GM12878 (cell line): ENCODE data around the gene PTPRD. TPM values are rescaled to one million over a fixed set of nuclear protein-coding genes. Genes with fewer than 3 reads are reported as not detected.

Experiments
- CBX3 ChIP-seq: fragments of 200-600 bp; sonication (generic); IDR thresholded peaks from 2 replicates; pipeline ENCODE4 v1.6.1; 2016; ENCODE audit warnings: low read depth, borderline replicate concordance
- ESRRA ChIP-seq: IDR thresholded peaks from 2 replicates; pipeline ENCODE4 v1.6.1; 2012; ENCODE audit warnings: mild to moderate bottlenecking, low read length, improper control_type of control experiment
- EZH2 ChIP-seq: IDR thresholded peaks from 2 replicates; pipeline ENCODE4 v1.6.1; 2012; ENCODE audit warnings: low read depth, mild to moderate bottlenecking, control low read depth, inconsistent platforms, low read length, borderline replicate concordance; ENCODE audit not compliant: control insufficient read depth
- KLF5 ChIP-seq: fragments of 450-650 bp; IDR thresholded peaks from 2 replicates; pipeline ENCODE4 v1.6.1; 2014; ENCODE audit warnings: mild to moderate bottlenecking; ENCODE audit not compliant: partially characterized antibody
- MYB ChIP-seq: fragments of 150-350 bp; IDR thresholded peaks from 2 replicates; pipeline ENCODE4 v1.6.1; 2014; ENCODE audit warnings: mild to moderate bottlenecking, low read depth, low read length, borderline replicate concordance
- PAX8 ChIP-seq: fragments of 450-650 bp; IDR thresholded peaks from 2 replicates; pipeline ENCODE4 v1.6.1; 2017; ENCODE audit warnings: mild to moderate bottlenecking, moderate library complexity
- POLR2A ChIP-seq: IDR thresholded peaks from 2 replicates; pipeline ENCODE4 v1.6.1; 2011; ENCODE audit warnings: low read depth, mild to moderate bottlenecking, low read length
- POU2F2 ChIP-seq: IDR thresholded peaks from 3 replicates; pipeline ENCODE4 v1.6.1; 2011; ENCODE audit warnings: low read depth, mild to moderate bottlenecking, low read length, borderline replicate concordance
- SP1 ChIP-seq: IDR thresholded peaks from one replicate; pipeline ENCODE4 v1.6.1; 2011; ENCODE audit warnings: low read depth, low read length
- TBL1XR1 ChIP-seq: IDR thresholded peaks from 2 replicates; pipeline ENCODE4 v1.6.1; 2012; ENCODE audit warnings: low read depth, low read length, improper control_type of control experiment
- YY1 ChIP-seq: IDR thresholded peaks from 2 replicates; pipeline ENCODE4 v1.6.1; 2011; ENCODE audit warnings: low read depth, mild to moderate bottlenecking, low read length
- polyA plus RNA-seq, 11 experiments: library from polyadenylated mRNA; depleted of rRNA in 4 of 11; unstranded in 6 of 11; stranded (reverse) in 5 of 11; fragments of >200 nt; fragmentation: Nextera tagmentation in 4 of 11; fragmentation: Illumina TruSeq in 1 of 11; extraction: Ambion mirVana in 4 of 11; extraction: Trizol in 1 of 11; gene quantifications; 1 replicate in 1 of 11; 2 replicates in 10 of 11; pipeline versions ENCODE4 v1.2.1 to v1.2.3, GENCODE V29; 2011 to 2016; ENCODE audit warnings: inconsistent platforms in 2 of 11, missing spikeins in 2 of 11, low read depth in 1 of 11
- total RNA-seq, 4 experiments: library from RNA; depleted of rRNA in 3 of 4; stranded (reverse); fragments of >200 nt in 3 of 4; fragmentation: Illumina TruSeq in 1 of 4; extraction: Trizol in 1 of 4; gene quantifications; 2 replicates each; pipeline versions ENCODE4 v1.2.1 to v1.2.3, GENCODE V29; 2013 to 2021
- TF ChIP-seq, protein P1 (sequence below): fragments of 450-650 bp; conservative IDR thresholded peaks from 2 replicates; pipeline ENCODE4 v1.6.1; 2017; ENCODE audit warnings: mild to moderate bottlenecking, moderate library complexity
- TF ChIP-seq, protein P2 (sequence below): IDR thresholded peaks from 2 replicates; pipeline ENCODE4 v1.6.1; 2011; ENCODE audit warnings: borderline replicate concordance, low read depth, mild to moderate bottlenecking, moderate library complexity, mixed read lengths, low read length; ENCODE audit not compliant: insufficient read depth; ENCODE audit errors: extremely low read length
- TF ChIP-seq, protein P3 (sequence below): fragments of 450-650 bp; IDR thresholded peaks from 2 replicates; pipeline ENCODE4 v1.6.1; 2018; ENCODE audit warnings: borderline replicate concordance, mild to moderate bottlenecking; ENCODE audit not compliant: partially characterized antibody
- TF ChIP-seq, protein P4 (sequence below): IDR thresholded peaks from 2 replicates; pipeline ENCODE4 v1.6.1; 2011; ENCODE audit warnings: borderline replicate concordance, low read depth, mild to moderate bottlenecking, moderate library complexity, low read length; ENCODE audit not compliant: insufficient read depth, poor library complexity, severe bottlenecking
- TF ChIP-seq, protein P5 (sequence below): fragments of 450-650 bp; IDR thresholded peaks from 2 replicates; pipeline ENCODE4 v1.6.1; 2017; ENCODE audit warnings: mild to moderate bottlenecking, moderate library complexity
- TF ChIP-seq, protein P6 (sequence below): fragments of 450-650 bp; IDR thresholded peaks from 2 replicates; pipeline ENCODE4 v1.6.1; 2016; ENCODE audit warnings: mild to moderate bottlenecking

The PTPRD gene
- total and polyA plus RNA-seq, 10 of the 15 experiments (the other 5 are each of a cell fraction or from before 2014, with no cell fraction given): under 0.01 to 0.05 (median 0.01) TPM; not detected in 7

DNA sequence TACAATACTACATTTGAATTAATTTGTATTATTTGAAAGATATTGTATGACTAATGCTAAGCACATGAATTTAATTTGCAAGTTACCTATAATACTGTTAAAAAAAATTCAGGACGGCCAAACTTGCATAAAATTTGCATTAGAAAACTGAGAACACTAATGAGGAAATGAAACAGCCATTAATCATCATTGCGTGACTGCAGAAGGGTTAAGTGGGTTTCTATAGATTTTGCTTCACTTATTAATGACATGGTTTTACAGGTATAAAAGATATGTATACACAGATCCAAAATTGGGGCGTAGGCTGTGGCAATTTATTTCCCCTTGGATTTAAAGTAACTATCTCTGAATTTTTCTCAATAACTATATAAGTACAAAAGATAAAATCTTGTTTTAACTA is 882.6 kb downstream of the PTPRD start (continued):
- TF ChIP-seq TBL1XR1 (no peak), SP1 (no peak), ESRRA (no peak), YY1 (no peak), KLF5 (no peak), CBX3 (no peak), EZH2 (no peak), POU2F2 (no peak), PAX8 (no peak), MYB (no peak), POLR2A (no peak)
- TF ChIP-seq, protein P1, sequence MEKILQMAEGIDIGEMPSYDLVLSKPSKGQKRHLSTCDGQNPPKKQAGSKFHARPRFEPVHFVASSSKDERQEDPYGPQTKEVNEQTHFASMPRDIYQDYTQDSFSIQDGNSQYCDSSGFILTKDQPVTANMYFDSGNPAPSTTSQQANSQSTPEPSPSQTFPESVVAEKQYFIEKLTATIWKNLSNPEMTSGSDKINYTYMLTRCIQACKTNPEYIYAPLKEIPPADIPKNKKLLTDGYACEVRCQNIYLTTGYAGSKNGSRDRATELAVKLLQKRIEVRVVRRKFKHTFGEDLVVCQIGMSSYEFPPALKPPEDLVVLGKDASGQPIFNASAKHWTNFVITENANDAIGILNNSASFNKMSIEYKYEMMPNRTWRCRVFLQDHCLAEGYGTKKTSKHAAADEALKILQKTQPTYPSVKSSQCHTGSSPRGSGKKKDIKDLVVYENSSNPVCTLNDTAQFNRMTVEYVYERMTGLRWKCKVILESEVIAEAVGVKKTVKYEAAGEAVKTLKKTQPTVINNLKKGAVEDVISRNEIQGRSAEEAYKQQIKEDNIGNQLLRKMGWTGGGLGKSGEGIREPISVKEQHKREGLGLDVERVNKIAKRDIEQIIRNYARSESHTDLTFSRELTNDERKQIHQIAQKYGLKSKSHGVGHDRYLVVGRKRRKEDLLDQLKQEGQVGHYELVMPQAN: no peak
- TF ChIP-seq, protein P2, sequence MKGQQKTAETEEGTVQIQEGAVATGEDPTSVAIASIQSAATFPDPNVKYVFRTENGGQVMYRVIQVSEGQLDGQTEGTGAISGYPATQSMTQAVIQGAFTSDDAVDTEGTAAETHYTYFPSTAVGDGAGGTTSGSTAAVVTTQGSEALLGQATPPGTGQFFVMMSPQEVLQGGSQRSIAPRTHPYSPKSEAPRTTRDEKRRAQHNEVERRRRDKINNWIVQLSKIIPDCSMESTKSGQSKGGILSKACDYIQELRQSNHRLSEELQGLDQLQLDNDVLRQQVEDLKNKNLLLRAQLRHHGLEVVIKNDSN: no peak
- TF ChIP-seq, protein P3, sequence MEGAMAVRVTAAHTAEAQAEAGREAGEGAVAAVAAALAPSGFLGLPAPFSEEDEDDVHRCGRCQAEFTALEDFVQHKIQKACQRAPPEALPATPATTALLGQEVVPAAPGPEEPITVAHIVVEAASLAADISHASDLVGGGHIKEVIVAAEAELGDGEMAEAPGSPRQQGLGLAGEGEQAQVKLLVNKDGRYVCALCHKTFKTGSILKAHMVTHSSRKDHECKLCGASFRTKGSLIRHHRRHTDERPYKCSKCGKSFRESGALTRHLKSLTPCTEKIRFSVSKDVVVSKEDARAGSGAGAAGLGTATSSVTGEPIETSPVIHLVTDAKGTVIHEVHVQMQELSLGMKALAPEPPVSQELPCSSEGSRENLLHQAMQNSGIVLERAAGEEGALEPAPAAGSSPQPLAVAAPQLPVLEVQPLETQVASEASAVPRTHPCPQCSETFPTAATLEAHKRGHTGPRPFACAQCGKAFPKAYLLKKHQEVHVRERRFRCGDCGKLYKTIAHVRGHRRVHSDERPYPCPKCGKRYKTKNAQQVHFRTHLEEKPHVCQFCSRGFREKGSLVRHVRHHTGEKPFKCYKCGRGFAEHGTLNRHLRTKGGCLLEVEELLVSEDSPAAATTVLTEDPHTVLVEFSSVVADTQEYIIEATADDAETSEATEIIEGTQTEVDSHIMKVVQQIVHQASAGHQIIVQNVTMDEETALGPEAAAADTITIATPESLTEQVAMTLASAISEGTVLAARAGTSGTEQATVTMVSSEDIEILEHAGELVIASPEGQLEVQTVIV: no peak
- TF ChIP-seq, protein P4, sequence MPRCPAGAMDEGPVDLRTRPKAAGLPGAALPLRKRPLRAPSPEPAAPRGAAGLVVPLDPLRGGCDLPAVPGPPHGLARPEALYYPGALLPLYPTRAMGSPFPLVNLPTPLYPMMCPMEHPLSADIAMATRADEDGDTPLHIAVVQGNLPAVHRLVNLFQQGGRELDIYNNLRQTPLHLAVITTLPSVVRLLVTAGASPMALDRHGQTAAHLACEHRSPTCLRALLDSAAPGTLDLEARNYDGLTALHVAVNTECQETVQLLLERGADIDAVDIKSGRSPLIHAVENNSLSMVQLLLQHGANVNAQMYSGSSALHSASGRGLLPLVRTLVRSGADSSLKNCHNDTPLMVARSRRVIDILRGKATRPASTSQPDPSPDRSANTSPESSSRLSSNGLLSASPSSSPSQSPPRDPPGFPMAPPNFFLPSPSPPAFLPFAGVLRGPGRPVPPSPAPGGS: no peak
- TF ChIP-seq, protein P5, sequence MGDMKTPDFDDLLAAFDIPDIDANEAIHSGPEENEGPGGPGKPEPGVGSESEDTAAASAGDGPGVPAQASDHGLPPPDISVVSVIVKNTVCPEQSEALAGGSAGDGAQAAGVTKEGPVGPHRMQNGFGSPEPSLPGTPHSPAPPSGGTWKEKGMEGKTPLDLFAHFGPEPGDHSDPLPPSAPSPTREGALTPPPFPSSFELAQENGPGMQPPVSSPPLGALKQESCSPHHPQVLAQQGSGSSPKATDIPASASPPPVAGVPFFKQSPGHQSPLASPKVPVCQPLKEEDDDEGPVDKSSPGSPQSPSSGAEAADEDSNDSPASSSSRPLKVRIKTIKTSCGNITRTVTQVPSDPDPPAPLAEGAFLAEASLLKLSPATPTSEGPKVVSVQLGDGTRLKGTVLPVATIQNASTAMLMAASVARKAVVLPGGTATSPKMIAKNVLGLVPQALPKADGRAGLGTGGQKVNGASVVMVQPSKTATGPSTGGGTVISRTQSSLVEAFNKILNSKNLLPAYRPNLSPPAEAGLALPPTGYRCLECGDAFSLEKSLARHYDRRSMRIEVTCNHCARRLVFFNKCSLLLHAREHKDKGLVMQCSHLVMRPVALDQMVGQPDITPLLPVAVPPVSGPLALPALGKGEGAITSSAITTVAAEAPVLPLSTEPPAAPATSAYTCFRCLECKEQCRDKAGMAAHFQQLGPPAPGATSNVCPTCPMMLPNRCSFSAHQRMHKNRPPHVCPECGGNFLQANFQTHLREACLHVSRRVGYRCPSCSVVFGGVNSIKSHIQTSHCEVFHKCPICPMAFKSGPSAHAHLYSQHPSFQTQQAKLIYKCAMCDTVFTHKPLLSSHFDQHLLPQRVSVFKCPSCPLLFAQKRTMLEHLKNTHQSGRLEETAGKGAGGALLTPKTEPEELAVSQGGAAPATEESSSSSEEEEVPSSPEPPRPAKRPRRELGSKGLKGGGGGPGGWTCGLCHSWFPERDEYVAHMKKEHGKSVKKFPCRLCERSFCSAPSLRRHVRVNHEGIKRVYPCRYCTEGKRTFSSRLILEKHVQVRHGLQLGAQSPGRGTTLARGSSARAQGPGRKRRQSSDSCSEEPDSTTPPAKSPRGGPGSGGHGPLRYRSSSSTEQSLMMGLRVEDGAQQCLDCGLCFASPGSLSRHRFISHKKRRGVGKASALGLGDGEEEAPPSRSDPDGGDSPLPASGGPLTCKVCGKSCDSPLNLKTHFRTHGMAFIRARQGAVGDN: no peak
- TF ChIP-seq, protein P6, sequence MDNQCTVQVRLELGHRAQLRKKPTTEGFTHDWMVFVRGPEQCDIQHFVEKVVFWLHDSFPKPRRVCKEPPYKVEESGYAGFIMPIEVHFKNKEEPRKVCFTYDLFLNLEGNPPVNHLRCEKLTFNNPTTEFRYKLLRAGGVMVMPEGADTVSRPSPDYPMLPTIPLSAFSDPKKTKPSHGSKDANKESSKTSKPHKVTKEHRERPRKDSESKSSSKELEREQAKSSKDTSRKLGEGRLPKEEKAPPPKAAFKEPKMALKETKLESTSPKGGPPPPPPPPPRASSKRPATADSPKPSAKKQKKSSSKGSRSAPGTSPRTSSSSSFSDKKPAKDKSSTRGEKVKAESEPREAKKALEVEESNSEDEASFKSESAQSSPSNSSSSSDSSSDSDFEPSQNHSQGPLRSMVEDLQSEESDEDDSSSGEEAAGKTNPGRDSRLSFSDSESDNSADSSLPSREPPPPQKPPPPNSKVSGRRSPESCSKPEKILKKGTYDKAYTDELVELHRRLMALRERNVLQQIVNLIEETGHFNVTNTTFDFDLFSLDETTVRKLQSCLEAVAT: no peak
